HFF-Myc (cell line): ENCODE measurements around the gene CAMTA1.

ENCODE experiments used
- DNase-seq: peaks from one replicate; pipeline ENCODE4 v3.0.0-alpha.2; 2011; ENCODE audit warnings: low read depth; ENCODE audit errors: extremely low read depth
- H3K4me3 ChIP-seq: replicated peaks from 2 replicates; pipeline ENCODE4 v1.5.1; 2011; ENCODE audit warnings: low read depth, mild to moderate bottlenecking, control low read depth, low read length
- TF ChIP-seq, protein P1 (sequence below): IDR thresholded peaks from 2 replicates; pipeline ENCODE4 v1.5.1; 2012; ENCODE audit warnings: mild to moderate bottlenecking, low read depth, low read length, control low read depth; ENCODE audit errors: missing control alignments

The CAMTA1 gene

DNA sequence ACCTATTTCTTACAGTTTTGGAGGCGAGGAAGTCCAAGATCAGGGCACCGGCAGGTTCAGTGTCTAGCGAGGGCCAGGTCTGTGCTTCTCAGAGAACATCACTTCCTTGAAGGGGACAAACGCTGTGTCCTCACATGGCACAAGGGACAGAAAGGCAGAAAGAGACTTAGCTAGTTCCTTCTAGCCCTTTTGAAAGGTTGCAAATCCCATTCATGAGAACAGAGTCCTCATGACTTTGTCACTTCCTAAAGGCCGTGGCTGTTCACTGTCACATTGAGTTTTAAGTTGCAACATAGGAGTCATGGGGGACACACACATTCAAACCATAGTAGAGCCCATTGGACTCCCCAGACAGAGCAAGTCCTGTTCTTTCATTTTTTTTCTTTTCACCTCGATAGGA is 1026.2 kb downstream of the CAMTA1 start:
- no peak for DNase-seq
- no peak overlapping the region for H3K4me3 ChIP-seq
- TF ChIP-seq, protein P1, sequence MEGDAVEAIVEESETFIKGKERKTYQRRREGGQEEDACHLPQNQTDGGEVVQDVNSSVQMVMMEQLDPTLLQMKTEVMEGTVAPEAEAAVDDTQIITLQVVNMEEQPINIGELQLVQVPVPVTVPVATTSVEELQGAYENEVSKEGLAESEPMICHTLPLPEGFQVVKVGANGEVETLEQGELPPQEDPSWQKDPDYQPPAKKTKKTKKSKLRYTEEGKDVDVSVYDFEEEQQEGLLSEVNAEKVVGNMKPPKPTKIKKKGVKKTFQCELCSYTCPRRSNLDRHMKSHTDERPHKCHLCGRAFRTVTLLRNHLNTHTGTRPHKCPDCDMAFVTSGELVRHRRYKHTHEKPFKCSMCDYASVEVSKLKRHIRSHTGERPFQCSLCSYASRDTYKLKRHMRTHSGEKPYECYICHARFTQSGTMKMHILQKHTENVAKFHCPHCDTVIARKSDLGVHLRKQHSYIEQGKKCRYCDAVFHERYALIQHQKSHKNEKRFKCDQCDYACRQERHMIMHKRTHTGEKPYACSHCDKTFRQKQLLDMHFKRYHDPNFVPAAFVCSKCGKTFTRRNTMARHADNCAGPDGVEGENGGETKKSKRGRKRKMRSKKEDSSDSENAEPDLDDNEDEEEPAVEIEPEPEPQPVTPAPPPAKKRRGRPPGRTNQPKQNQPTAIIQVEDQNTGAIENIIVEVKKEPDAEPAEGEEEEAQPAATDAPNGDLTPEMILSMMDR = no peak

DNA sequence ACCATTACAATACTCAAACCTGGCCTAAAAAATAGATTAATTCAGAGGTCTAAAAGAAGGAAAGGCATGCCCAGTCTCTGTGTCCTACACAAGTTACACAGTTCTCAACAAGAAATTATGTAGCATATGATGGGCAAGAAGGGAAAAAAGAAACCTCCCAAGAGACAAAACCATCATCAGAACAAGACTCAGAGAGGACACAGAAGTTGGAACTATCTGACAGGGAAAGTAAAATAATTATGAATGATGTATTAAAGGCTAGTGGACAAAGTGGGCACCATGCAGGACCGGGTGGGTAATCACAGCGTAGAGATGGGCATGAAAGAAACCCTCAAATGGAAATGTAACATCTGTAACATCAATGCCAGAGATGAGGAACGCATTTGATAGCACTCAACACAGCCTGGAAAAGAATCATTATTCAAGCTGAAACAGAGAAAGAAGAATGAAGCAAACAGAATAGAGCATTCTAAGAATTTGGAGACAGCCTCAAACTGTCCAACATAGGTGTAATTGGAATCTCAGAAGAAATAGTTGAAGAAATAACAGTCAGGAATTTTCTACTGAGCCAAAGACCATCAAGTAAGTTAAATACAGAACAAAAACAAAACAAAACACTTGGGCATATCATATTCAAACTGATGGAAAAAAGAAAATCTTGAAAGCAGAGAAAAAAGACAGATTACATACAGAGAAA is 1028.6 kb downstream of the CAMTA1 start:
- DNase-seq = no peak
- TF ChIP-seq, protein P1 = no peak
- H3K4me3 ChIP-seq = no peak overlapping the region
